HFF-Myc (cell line): ENCODE data around the gene RREB1.

Source experiments
- DNase-seq: peaks from one replicate; pipeline ENCODE4 v3.0.0-alpha.2; 2011; ENCODE audit warnings: low read depth; ENCODE audit errors: extremely low read depth
- H3K4me3 ChIP-seq: replicated peaks from 2 replicates; pipeline ENCODE4 v1.5.1; 2011; ENCODE audit warnings: low read depth, mild to moderate bottlenecking, control low read depth, low read length
- CTCF ChIP-seq: IDR thresholded peaks from 2 replicates; pipeline ENCODE4 v1.5.1; 2012; ENCODE audit warnings: mild to moderate bottlenecking, low read depth, low read length, control low read depth; ENCODE audit errors: missing control alignments

Gene RREB1

GRCh38 chr6:7144872-7145584, 37.3 kb downstream of the RREB1 start:
- H3K4me3 ChIP-seq = no peak overlapping the region
- TF ChIP-seq CTCF = no peak
- no peak for DNase-seq

GRCh38 chr6:7145585-7145884, 37.8 kb downstream of the RREB1 start:
- no peak for TF ChIP-seq CTCF
- no peak overlapping the region for H3K4me3 ChIP-seq
- no peak for DNase-seq

GRCh38 chr6:7145885-7146828, 38.4 kb downstream of the RREB1 start:
- TF ChIP-seq CTCF = no peak
- H3K4me3 ChIP-seq = no peak overlapping the region
- DNase-seq = no peak

GRCh38 chr6:7147051-7147671, 39.4 kb downstream of the RREB1 start:
- DNase-seq = no peak
- no peak overlapping the region for H3K4me3 ChIP-seq
- TF ChIP-seq CTCF = no peak

GRCh38 chr6:7148100-7148822, 40.5 kb downstream of the RREB1 start:
- DNase-seq = no peak
- TF ChIP-seq CTCF = no peak
- H3K4me3 ChIP-seq = no peak overlapping the region

GRCh38 chr6:7150381-7151064, 42.8 kb downstream of the RREB1 start:
- TF ChIP-seq CTCF = no peak

More at GRCh38 chr6:7150381-7151064, 42.8 kb downstream of the RREB1 start:
- no peak for DNase-seq
- no peak overlapping the region for H3K4me3 ChIP-seq
